Osteocyte (in vitro differentiated cells): Measurements from ENCODE around the gene GRIK4. TPM values are rescaled to one million over a fixed set of nuclear protein-coding genes. Genes with fewer than 3 reads are reported as not detected.

Experiments used
- DNase-seq: peaks from one replicate; pipeline ENCODE4 v3.0.0; 2021; ENCODE audit warnings: mixed read lengths; ENCODE audit not compliant: unreplicated experiment; ENCODE audit errors: extremely low spot score
- H3K27ac Mint-ChIP-seq: one replicate; pipeline ENCODE4 v1.8.0; 2021; ENCODE audit warnings: mild to moderate bottlenecking, mixed read lengths; ENCODE audit not compliant: unreplicated experiment
- H3K27me3 Mint-ChIP-seq: one replicate; pipeline ENCODE4 v1.8.0; 2021; ENCODE audit warnings: mixed read lengths; ENCODE audit not compliant: unreplicated experiment
- H3K36me3 Mint-ChIP-seq: one replicate; pipeline ENCODE4 v1.8.0; 2021; ENCODE audit warnings: mixed read lengths; ENCODE audit not compliant: unreplicated experiment
- H3K4me1 Mint-ChIP-seq: one replicate; pipeline ENCODE4 v1.8.0; 2021; ENCODE audit warnings: mixed read lengths; ENCODE audit not compliant: unreplicated experiment
- H3K4me3 Mint-ChIP-seq: one replicate; pipeline ENCODE4 v1.8.0; 2021; ENCODE audit warnings: mild to moderate bottlenecking, moderate library complexity, mixed read lengths; ENCODE audit not compliant: unreplicated experiment
- H3K9me3 Mint-ChIP-seq: one replicate; pipeline ENCODE4 v1.8.0; 2021; ENCODE audit warnings: mixed read lengths; ENCODE audit not compliant: unreplicated experiment
- total RNA-seq: library from RNA; stranded (reverse); gene quantifications from 2 replicates; pipeline ENCODE4 v1.2.1, GENCODE V29; 2021
- TF ChIP-seq, protein P1 (sequence below): fragments of 200-600 bp; sonication (generic); IDR thresholded peaks from 2 replicates; pipeline ENCODE4 v1.5.0; 2021; ENCODE audit warnings: antibody characterized with exemption, mild to moderate bottlenecking, moderate library complexity

The GRIK4 gene
- total RNA-seq, 1 donor from 2014 or later = 0.11 TPM

GRCh38 chr11:120810251-120810650 lies 298.7 kb downstream of the GRIK4 start:
- Mint-ChIP-seq H3K27me3 (peaks cover 2% of the 10 kb centered on the region), H3K4me3 (no peak overlapping the region), H3K4me1 (peaks cover 3% of the 10 kb centered on the region), H3K27ac (no peak overlapping the region), H3K9me3 (no peaks in the 10 kb centered on the region), H3K36me3 (no peaks in the 10 kb centered on the region)
- no peak for DNase-seq
- TF ChIP-seq, protein P1, sequence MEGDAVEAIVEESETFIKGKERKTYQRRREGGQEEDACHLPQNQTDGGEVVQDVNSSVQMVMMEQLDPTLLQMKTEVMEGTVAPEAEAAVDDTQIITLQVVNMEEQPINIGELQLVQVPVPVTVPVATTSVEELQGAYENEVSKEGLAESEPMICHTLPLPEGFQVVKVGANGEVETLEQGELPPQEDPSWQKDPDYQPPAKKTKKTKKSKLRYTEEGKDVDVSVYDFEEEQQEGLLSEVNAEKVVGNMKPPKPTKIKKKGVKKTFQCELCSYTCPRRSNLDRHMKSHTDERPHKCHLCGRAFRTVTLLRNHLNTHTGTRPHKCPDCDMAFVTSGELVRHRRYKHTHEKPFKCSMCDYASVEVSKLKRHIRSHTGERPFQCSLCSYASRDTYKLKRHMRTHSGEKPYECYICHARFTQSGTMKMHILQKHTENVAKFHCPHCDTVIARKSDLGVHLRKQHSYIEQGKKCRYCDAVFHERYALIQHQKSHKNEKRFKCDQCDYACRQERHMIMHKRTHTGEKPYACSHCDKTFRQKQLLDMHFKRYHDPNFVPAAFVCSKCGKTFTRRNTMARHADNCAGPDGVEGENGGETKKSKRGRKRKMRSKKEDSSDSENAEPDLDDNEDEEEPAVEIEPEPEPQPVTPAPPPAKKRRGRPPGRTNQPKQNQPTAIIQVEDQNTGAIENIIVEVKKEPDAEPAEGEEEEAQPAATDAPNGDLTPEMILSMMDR = no peak

DNA sequence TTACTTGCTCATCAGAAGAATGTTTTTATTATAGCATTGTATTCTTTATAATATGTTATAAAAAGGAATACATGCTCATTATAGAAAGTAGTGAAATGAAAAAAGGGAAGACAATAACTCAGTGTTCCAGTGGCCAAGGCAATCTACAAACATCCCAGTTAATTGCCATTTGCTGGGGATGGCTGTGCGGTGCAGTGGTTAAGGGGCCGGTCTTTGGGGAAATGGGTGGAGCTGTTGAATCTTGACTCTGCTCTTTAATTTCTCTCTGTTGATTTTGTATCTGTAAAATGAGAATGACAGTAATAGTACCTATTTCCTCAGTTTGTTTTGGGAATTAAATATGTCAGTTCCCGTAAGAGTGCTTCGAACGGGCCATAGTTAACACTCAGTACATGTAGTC lies 299.7 kb downstream of the GRIK4 start:
- Mint-ChIP-seq H3K9me3 (no peaks in the 10 kb centered on the region), H3K4me1 (peaks cover 3% of the 10 kb centered on the region), H3K4me3 (no peak overlapping the region), H3K36me3 (no peaks in the 10 kb centered on the region), H3K27ac (no peak overlapping the region), H3K27me3 (peaks cover 2% of the 10 kb centered on the region)
- DNase-seq = no peak
- TF ChIP-seq, protein P1 = no peak

DNA sequence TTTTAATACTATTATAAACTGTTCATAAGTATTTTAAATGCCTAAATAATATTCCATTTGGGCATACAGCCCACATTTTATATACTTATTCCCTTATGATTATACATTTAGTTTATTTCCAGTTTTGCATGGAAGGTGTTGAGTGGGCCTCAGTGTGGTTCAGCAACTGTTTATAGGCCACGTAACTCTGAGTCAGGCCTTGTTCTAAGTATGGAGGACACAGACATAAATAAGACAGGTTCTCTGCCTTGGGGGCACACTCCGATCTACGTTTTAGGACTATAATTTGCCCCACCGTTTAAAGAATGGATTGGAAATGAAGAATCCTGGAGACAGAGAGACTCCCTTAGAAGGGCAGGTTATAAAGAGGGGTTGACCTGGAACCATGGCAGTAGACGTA lies 300.2 kb downstream of the GRIK4 start:
- H3K36me3 Mint-ChIP-seq = no peaks in the 10 kb centered on the region
- H3K4me1 Mint-ChIP-seq = peaks cover 3% of the 10 kb centered on the region
- TF ChIP-seq, protein P1 = no peak
- no peak for DNase-seq
- H3K4me3 Mint-ChIP-seq = no peak overlapping the region
- H3K27ac Mint-ChIP-seq = no peak overlapping the region
- H3K27me3 Mint-ChIP-seq = peaks cover 2% of the 10 kb centered on the region
- no peaks in the 10 kb centered on the region for H3K9me3 Mint-ChIP-seq

- TF ChIP-seq, protein P1 = no peak
- H3K27ac Mint-ChIP-seq = no peak overlapping the region
- H3K27me3 Mint-ChIP-seq = peaks cover 9% of the 10 kb centered on the region
- H3K9me3 Mint-ChIP-seq = no peaks in the 10 kb centered on the region
- DNase-seq = no peak
- H3K4me3 Mint-ChIP-seq = no peak overlapping the region
- H3K36me3 Mint-ChIP-seq = no peaks in the 10 kb centered on the region
- H3K4me1 Mint-ChIP-seq = no peaks in the 10 kb centered on the region
These were observed 303.2 kb downstream of the GRIK4 start for GRCh38 chr11:120814531-120815318.

GRCh38 chr11:120815319-120816100 lies 304.0 kb downstream of the GRIK4 start:
- Mint-ChIP-seq H3K9me3 (no peaks in the 10 kb centered on the region), H3K27ac (no peak overlapping the region), H3K27me3 (peaks cover 9% of the 10 kb centered on the region), H3K4me1 (no peaks in the 10 kb centered on the region), H3K4me3 (no peak overlapping the region), H3K36me3 (no peaks in the 10 kb centered on the region)
- TF ChIP-seq, protein P1 = no peak
- DNase-seq = no peak
